ENCODE results near the gene ZNF451. TPM values are rescaled to one million over a fixed set of nuclear protein-coding genes. Genes with fewer than 3 reads are reported as not detected.

ZNF451 gene
- total and polyA plus RNA-seq, 2 experiments from 2014 or later, result 18.9 to 61.0 TPM

DNA sequence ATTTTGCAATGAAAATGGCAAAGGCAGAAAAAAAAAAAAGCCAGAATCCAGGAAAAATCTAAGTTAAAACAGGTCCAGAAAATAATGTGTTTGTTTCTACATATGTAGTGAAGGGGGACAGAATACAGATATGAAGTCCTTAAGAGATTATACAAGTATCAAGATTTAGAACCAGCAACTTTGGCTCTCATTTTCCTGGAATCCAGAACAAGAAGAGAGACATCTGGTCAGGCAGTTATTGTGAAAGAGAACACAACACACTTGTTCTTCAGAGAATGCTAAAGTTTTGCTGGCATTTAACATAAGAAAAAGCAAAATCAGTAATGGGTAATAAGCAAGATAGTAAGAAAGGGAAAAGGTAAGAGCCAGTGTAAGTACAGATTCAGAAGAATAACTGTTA, 103.2 kb downstream of the ZNF451 start:
- TF ChIP-seq, protein P1, sequence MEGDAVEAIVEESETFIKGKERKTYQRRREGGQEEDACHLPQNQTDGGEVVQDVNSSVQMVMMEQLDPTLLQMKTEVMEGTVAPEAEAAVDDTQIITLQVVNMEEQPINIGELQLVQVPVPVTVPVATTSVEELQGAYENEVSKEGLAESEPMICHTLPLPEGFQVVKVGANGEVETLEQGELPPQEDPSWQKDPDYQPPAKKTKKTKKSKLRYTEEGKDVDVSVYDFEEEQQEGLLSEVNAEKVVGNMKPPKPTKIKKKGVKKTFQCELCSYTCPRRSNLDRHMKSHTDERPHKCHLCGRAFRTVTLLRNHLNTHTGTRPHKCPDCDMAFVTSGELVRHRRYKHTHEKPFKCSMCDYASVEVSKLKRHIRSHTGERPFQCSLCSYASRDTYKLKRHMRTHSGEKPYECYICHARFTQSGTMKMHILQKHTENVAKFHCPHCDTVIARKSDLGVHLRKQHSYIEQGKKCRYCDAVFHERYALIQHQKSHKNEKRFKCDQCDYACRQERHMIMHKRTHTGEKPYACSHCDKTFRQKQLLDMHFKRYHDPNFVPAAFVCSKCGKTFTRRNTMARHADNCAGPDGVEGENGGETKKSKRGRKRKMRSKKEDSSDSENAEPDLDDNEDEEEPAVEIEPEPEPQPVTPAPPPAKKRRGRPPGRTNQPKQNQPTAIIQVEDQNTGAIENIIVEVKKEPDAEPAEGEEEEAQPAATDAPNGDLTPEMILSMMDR (IDR thresholded peaks at IDR 0.05; ENCODE audit: low read depth, low read length), result no peak
- no peak overlapping the region for H3K4me3 ChIP-seq
- no peaks in the 10 kb centered on the region for H3K9me3 ChIP-seq (ENCODE audit: low read depth)
- H3K36me3 ChIP-seq, result peaks cover 36% of the 10 kb centered on the region
- H3K27me3 ChIP-seq, result no peaks in the 10 kb centered on the region
- no peak overlapping the region for H3K27ac ChIP-seq
- H3K4me1 ChIP-seq (ENCODE audit: low read depth), result no peaks in the 10 kb centered on the region
- DNase-seq (ENCODE audit: low read depth in 1 of 2, low spot score in 1 of 2), result peak in 1 of 2 donors; percentile 68

- Histone ChIP-seq H3K9me3 (ENCODE audit: low read depth) (no peaks in the 10 kb centered on the region), H3K27ac (no peak overlapping the region), H3K27me3 (no peaks in the 10 kb centered on the region), H3K36me3 (peaks cover 25% of the 10 kb centered on the region), H3K4me1 (ENCODE audit: low read depth) (no peaks in the 10 kb centered on the region), H3K4me3 (no peak overlapping the region)
- DNase-seq (ENCODE audit: low read depth in 1 of 2, low spot score in 1 of 2), result no peak
- TF ChIP-seq, protein P1 (IDR thresholded peaks at IDR 0.05; ENCODE audit: low read depth, low read length), result no peak
Observed at GRCh38 chr6:57195457-57195856, 105.5 kb downstream of the ZNF451 start.

- Histone ChIP-seq H3K4me1 (ENCODE audit: low read depth) (no peaks in the 10 kb centered on the region), H3K36me3 (peaks cover under 1% of the 10 kb centered on the region), H3K27ac (no peak overlapping the region), H3K9me3 (ENCODE audit: low read depth) (no peaks in the 10 kb centered on the region), H3K27me3 (no peaks in the 10 kb centered on the region), H3K4me3 (no peak overlapping the region)
- no peak for DNase-seq (ENCODE audit: low read depth in 1 of 2, low spot score in 1 of 2)
- TF ChIP-seq, protein P1 (IDR thresholded peaks at IDR 0.05; ENCODE audit: low read depth, low read length), result no peak
Observed at GRCh38 chr6:57198926-57199636, 109.1 kb downstream of the ZNF451 start.

DNA sequence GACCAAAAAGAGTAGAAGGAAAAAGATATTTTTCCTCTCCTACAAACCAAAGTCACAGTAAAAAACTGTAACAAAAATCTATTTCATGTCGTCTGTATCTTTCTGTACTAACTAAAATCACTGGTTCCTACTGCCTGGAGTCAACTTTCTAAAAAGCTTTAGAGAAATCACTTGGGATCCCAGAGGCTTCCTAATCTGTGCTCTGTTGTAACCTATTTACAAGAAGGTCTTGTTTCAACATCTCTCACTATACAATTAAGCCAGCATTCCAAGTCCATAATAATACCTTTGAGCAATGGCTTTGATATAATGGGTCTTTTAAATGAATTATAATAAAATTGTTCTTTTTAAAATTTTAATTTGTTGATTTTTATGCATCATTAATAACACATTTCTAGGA, 111.7 kb downstream of the ZNF451 start:
- TF ChIP-seq, protein P1 (IDR thresholded peaks at IDR 0.05; ENCODE audit: low read depth, low read length), result no peak
- no peaks in the 10 kb centered on the region for H3K36me3 ChIP-seq
- no peaks in the 10 kb centered on the region for H3K27me3 ChIP-seq
- H3K9me3 ChIP-seq (ENCODE audit: low read depth), result no peaks in the 10 kb centered on the region
- no peak overlapping the region for H3K4me3 ChIP-seq
- H3K27ac ChIP-seq, result no peak overlapping the region
- DNase-seq (ENCODE audit: low read depth in 1 of 2, low spot score in 1 of 2), result peak in 1 of 2 donors; percentile 40
- H3K4me1 ChIP-seq (ENCODE audit: low read depth), result no peaks in the 10 kb centered on the region

- no peak overlapping the region for H3K27ac ChIP-seq
- no peaks in the 10 kb centered on the region for H3K4me1 ChIP-seq (ENCODE audit: low read depth)
Observed at GRCh38 chr6:57205550-57206328, 115.8 kb downstream of the ZNF451 start.

More at GRCh38 chr6:57205550-57206328, 115.8 kb downstream of the ZNF451 start:
- DNase-seq (ENCODE audit: low read depth in 1 of 2, low spot score in 1 of 2), result no peak
- Histone ChIP-seq H3K27me3 (no peaks in the 10 kb centered on the region), H3K4me3 (no peak overlapping the region), H3K36me3 (no peaks in the 10 kb centered on the region), H3K9me3 (ENCODE audit: low read depth) (no peaks in the 10 kb centered on the region)
- TF ChIP-seq, protein P1 (IDR thresholded peaks at IDR 0.05; ENCODE audit: low read depth, low read length), result no peak
